Mucosa of descending colon (tissue), 3 donors: ENCODE data around the gene WDR37. TPM values are rescaled to one million over a fixed set of nuclear protein-coding genes. Genes with fewer than 3 reads are reported as not detected.
"Not testable (repeated sequence)": the region's sequence is repeated elsewhere in the genome, so short reads cannot be mapped to it uniquely, and the experiment has no call there.

Experiments used
- ATAC-seq: fragments of 200-7000 bp; cut with Tn5 transposase; one replicate; pipeline ENCODE4 v1.9.1; 2020; ENCODE audit warnings: mild to moderate bottlenecking, moderate library complexity
- DNase-seq, 3 donors: peaks; one replicate each; pipeline ENCODE4 v3.0.0-alpha.2; 2020
- H3K36me3 ChIP-seq: fragments of 200-600 bp; one replicate; pipeline ENCODE4 v1.8.0; 2021; ENCODE audit warnings: low read depth, mild to moderate bottlenecking
- H3K4me1 ChIP-seq: fragments of 200-600 bp; one replicate; pipeline ENCODE4 v1.8.0; 2021; ENCODE audit warnings: low read depth, mild to moderate bottlenecking
- H3K4me3 ChIP-seq: fragments of 200-600 bp; one replicate; pipeline ENCODE4 v1.8.0; 2021; ENCODE audit warnings: mild to moderate bottlenecking
- H3K9me3 ChIP-seq: fragments of 200-600 bp; one replicate; pipeline ENCODE4 v1.8.0; 2021; ENCODE audit warnings: mild to moderate bottlenecking
- CTCF ChIP-seq: fragments of 200-600 bp; IDR thresholded peaks from one replicate; pipeline ENCODE4 v1.8.0; 2022; ENCODE audit warnings: antibody characterized with exemption, mild to moderate bottlenecking
- intact Hi-C, 2 donors: fragments of 100-400 bp; cut with DNase I in 1 of 2; cut with micrococcal nuclease in 1 of 2; formaldehyde crosslinking; loops; one replicate each; pipeline versions ENCODE4 v1.11.0 to v1.11.1; 2022; cut with DNase I, micrococcal nuclease
- total RNA-seq, 3 donors: library from RNA; stranded (reverse); fragmentation: NEBNext Ultra II Directional in 2 of 3; extraction: Animal tissue kit (Norgen Biotek cat#: 25700) in 2 of 3; gene quantifications; one replicate each; pipeline versions ENCODE4 v1.2.1 to v1.2.4, GENCODE V29; 2021 to 2023
- donor health status: DM: no; HTN: no; CAD: no; lungs with moderate emphysema.
- donor health status: DM: no; HTN: no; CAD: no.
- donor health status: DM: no; HTN: yes; CAD: no.

The WDR37 gene
- total RNA-seq, 3 donors from 2014 or later = 18.3 to 24.1 (median 20.8) TPM

DNA sequence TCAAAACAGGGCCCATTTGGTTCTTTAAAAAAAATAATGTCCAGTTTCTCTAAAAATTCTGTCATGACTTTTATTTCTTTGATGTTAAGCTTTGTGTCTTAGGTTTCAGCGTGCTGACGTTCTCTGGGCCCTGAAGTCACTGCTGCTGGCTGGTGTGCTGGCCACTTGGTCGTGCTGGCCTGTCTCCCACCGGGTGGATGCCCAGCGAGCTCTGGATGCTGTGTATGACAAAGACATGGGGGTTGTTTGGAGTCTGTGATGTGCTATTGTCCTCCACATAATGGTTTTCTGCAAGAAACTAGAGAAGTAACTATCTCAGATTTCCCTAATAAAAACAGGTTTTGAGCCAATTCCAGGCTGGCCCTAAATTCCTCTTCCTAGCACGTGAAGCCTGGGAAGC is 21.0 kb upstream of the WDR37 start:
- ATAC-seq (no peak), DNase-seq (no peak)
- TF ChIP-seq CTCF = no peak
- no peaks in the 10 kb centered on the region for H3K36me3 ChIP-seq
- H3K4me3 ChIP-seq = no peak overlapping the region
- H3K9me3 ChIP-seq = no peaks in the 10 kb centered on the region
- no peaks in the 10 kb centered on the region for H3K4me1 ChIP-seq
- intact Hi-C loops = no loop called here

DNA sequence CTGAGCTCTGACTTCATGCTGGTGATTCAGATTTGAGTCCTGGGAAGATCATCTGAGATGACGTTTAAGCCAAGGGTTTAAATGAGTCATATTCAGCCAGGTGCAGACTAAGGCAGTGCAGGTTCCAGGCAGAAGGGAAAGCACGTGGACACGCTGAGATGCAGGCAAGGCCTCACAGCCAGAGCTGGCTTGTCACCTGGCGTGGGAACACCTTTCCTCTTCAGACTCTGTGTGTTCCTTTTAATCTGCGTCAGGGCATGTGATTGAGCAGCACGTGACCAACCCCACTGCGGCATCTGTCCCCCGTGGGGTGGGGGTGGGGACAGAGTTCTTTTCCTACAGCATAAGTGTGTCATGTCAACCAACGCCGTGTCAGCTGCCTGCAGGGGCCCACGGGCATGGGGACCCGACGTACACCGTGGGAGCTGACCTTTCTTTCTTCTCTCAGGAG is 19.8 kb upstream of the WDR37 start:
- DNase-seq (no peak), ATAC-seq (peak; percentile 56)
- Histone ChIP-seq H3K9me3 (no peaks in the 10 kb centered on the region), H3K4me1 (no peaks in the 10 kb centered on the region), H3K36me3 (no peaks in the 10 kb centered on the region), H3K4me3 (no peak overlapping the region)
- no peak for TF ChIP-seq CTCF
- intact Hi-C loops = no loop called here

- H3K36me3 ChIP-seq = no peaks in the 10 kb centered on the region
- no peaks in the 10 kb centered on the region for H3K9me3 ChIP-seq
- no peaks in the 10 kb centered on the region for H3K4me1 ChIP-seq
- DNase-seq (no peak), ATAC-seq (no peak)
- TF ChIP-seq CTCF = no peak
- intact Hi-C loops = no loop called here
- H3K4me3 ChIP-seq = no peak overlapping the region
Measured at GRCh38 chr10:1037098-1037497, 19.1 kb upstream of the WDR37 start.

DNA sequence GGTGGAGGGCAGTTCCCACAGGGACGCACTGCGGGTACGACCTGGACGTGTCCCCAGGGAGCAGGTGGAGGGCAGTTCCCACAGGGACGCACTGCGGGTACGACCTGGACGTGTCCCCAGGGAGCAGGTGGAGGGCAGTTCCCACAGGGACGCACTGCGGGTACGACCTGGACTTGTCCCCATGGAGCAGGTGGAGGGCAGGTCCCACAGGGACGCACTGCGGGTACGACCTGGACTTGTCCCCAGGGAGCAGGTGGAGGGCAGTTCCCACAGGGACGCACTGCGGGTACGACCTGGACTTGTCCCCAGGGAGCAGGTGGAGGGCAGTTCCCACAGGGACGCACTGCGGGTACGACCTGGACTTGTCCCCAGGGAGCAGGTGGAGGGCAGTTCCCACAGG is 17.4 kb upstream of the WDR37 start:
- intact Hi-C loops, H3K4me3 ChIP-seq, H3K36me3 ChIP-seq, H3K4me1 ChIP-seq, H3K9me3 ChIP-seq, DNase-seq, ATAC-seq: not testable (repeated sequence)

DNA sequence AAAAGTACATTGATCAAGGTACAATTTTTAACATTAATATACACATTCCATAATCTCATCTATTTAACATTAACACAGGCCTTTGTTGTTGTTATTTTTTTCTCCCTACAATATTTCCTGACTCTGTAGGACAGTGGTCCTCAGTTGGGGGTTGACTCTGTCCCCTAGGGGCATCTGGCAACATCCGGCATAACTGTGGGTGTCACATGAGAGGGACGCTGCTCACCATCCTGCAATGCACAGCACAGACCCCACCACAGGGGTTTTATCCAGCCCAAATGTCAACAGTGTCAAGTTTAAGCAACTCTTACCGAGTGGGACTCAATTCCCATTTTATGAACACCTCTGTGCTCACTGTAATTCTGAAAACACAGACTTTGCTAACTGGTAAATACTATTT is 16.1 kb upstream of the WDR37 start:
- H3K4me3 ChIP-seq = no peak overlapping the region
- no peak for DNase-seq
- no peaks in the 10 kb centered on the region for H3K9me3 ChIP-seq
- no peak for TF ChIP-seq CTCF
- no peaks in the 10 kb centered on the region for H3K36me3 ChIP-seq
- intact Hi-C loops = no loop called here
- H3K4me1 ChIP-seq = no peaks in the 10 kb centered on the region
- no peak for ATAC-seq

DNA sequence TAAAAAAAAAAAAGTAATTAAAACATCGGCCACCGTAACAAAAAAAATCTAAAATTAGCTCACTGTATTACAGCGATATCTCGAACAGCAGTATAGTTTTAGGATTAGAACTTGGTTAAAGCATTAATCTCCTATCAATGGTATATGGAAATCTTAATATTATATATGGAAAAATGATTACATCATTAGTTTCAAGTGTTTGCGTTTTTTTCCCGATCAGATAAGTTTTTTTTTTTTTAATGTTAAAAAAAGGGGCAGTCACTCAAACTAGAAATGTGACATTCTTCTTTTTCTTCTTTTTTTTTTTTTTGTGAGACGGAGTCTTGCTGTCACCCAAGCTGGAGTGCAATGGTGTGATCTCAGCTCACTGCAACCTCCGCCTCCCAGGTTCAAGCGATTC is 14.7 kb upstream of the WDR37 start:
- H3K4me3 ChIP-seq = no peak overlapping the region
- no peaks in the 10 kb centered on the region for H3K36me3 ChIP-seq
- ATAC-seq (no peak), DNase-seq (no peak)
- no peaks in the 10 kb centered on the region for H3K4me1 ChIP-seq
- no peak for TF ChIP-seq CTCF
- intact Hi-C loops = no loop called here
- H3K9me3 ChIP-seq = no peaks in the 10 kb centered on the region
